K562 (cell line): ENCODE data around the gene ACOD1. TPM values are rescaled to one million over a fixed set of nuclear protein-coding genes. Genes with fewer than 3 reads are reported as not detected.

Source experiments
- CC2D1A ChIP-seq: fragments of 450-650 bp; IDR thresholded peaks from 2 replicates; pipeline ENCODE4 v1.6.1; 2017; ENCODE audit warnings: mild to moderate bottlenecking
- CHD4 ChIP-seq: fragments of 200-600 bp; sonication (generic); IDR thresholded peaks from 3 replicates; pipeline ENCODE4 v1.6.1; 2012; ENCODE audit warnings: low read depth, mild to moderate bottlenecking, mixed read lengths, low read length, inconsistent platforms; ENCODE audit not compliant: insufficient read depth, insufficient replicate concordance, poor library complexity, severe bottlenecking
- MNT ChIP-seq, 2 experiments: fragments of 450-650 bp; conservative IDR thresholded peaks; 2 replicates each; pipeline ENCODE4 v1.6.1; 2017; ENCODE audit warnings: mild to moderate bottlenecking in 2 of 2, moderate library complexity in 2 of 2
- ZBTB40 ChIP-seq, 2 experiments: fragments of 450-650 bp in 1 of 2; sonication (generic) in 1 of 2; formaldehyde crosslinking in 1 of 2; IDR thresholded peaks; 2 replicates each; pipeline versions ENCODE4 v1.7.1 to v1.9.0; 2016 to 2022; ENCODE audit warnings: inconsistent platforms in 1 of 2, mild to moderate bottlenecking in 1 of 2, missing genetic modification reagents in 1 of 2
- polyA plus RNA-seq, 8 experiments: library from polyadenylated mRNA; depleted of rRNA in 4 of 8; stranded (reverse) in 5 of 8; unstranded in 3 of 8; fragments of >200 nt; fragmentation: Nextera tagmentation in 2 of 8; fragmentation: Illumina TruSeq in 1 of 8; extraction: Ambion mirVana in 2 of 8; extraction: Trizol in 1 of 8; gene quantifications; 2 replicates each; pipeline versions ENCODE4 v1.2.1 to v1.2.3, GENCODE V29; 2011 to 2014; ENCODE audit warnings: inconsistent platforms in 1 of 8, missing spikeins in 1 of 8
- total RNA-seq, 7 experiments: library from RNA; depleted of rRNA in 6 of 7; stranded (reverse); fragments of >200 nt in 6 of 7; fragmentation: Illumina TruSeq in 2 of 7; extraction: Trizol in 2 of 7; gene quantifications; 2 replicates each; pipeline versions ENCODE4 v1.2.1 to v1.2.3, GENCODE V29; 2011 to 2021; ENCODE audit warnings: low replicate concordance in 1 of 7

ACOD1 gene
- total and polyA plus RNA-seq, 9 of the 15 experiments (the other 6 are each of a cell fraction or from before 2014, with no cell fraction given) = not detected

- no peak for TF ChIP-seq ZBTB40 (IDR thresholded peaks at IDR 0.05)
- no peak for TF ChIP-seq ZBTB40 (CRISPR knock-in tag; IDR thresholded peaks at IDR 0.05)
- TF ChIP-seq CHD4 = no peak
- TF ChIP-seq MNT (conservative IDR thresholded peaks at IDR 0.05) = no peak
- no peak for TF ChIP-seq CC2D1A
Observed at GRCh38 chr13:76973920-76974617, 25.8 kb downstream of the ACOD1 start (continued).
